HepG2 (cell line): ENCODE results near the gene CIB1. TPM values are rescaled to one million over a fixed set of nuclear protein-coding genes. Genes with fewer than 3 reads are reported as not detected.

Experiments
- ATF1 ChIP-seq: IDR thresholded peaks from 2 replicates; pipeline ENCODE4 v1.6.1; 2016; ENCODE audit warnings: mild to moderate bottlenecking, control low read depth
- HNF1A ChIP-seq, 2 experiments: sonication (generic) in 1 of 2; formaldehyde crosslinking in 1 of 2; IDR thresholded peaks; 2 replicates each; pipeline versions ENCODE4 v1.4.0 to v1.6.1; 2016 to 2020; ENCODE audit warnings: borderline replicate concordance in 1 of 2, low read depth in 1 of 2, mild to moderate bottlenecking in 1 of 2, missing genetic modification reagents in 1 of 2
- IRF1 ChIP-seq: sonication (generic); formaldehyde crosslinking; IDR thresholded peaks from 2 replicates; pipeline ENCODE4 v1.4.0; 2020; ENCODE audit warnings: low read depth, mild to moderate bottlenecking, missing genetic modification reagents
- NONO ChIP-seq, 2 experiments: fragments of 450-650 bp in 1 of 2; sonication (generic) in 1 of 2; formaldehyde crosslinking in 1 of 2; IDR thresholded peaks in 1 of 2; conservative IDR thresholded peaks in 1 of 2; 2 replicates each; pipeline versions ENCODE4 v1.6.1 to v1.8.0; 2017 to 2022; ENCODE audit warnings: mild to moderate bottlenecking in 1 of 2, missing genetic modification reagents in 1 of 2, moderate library complexity in 1 of 2
- NR2F1 ChIP-seq, 2 experiments: fragments of 450-650 bp in 1 of 2; formaldehyde crosslinking in 1 of 2; IDR thresholded peaks; 2 replicates each; pipeline versions ENCODE4 v1.5.0 to v1.6.1; 2016 to 2020; ENCODE audit warnings: mild to moderate bottlenecking in 1 of 2, missing compliant biosample characterization in 1 of 2, missing genetic modification reagents in 1 of 2, moderate library complexity in 1 of 2
- POLR2AphosphoS5 ChIP-seq: IDR thresholded peaks from 2 replicates; pipeline ENCODE4 v1.6.1; 2012; ENCODE audit warnings: low read depth, low read length
- RFX5 ChIP-seq: IDR thresholded peaks from 2 replicates; pipeline ENCODE4 v1.6.1; 2011; ENCODE audit warnings: low read depth, low read length, improper control_type of control experiment
- TBX3 ChIP-seq: fragments of 450-650 bp; IDR thresholded peaks from 2 replicates; pipeline ENCODE4 v1.6.1; 2017; ENCODE audit warnings: antibody characterized with exemption, mild to moderate bottlenecking, inconsistent platforms, borderline replicate concordance
- ZFP36L2 ChIP-seq: sonication (generic); formaldehyde crosslinking; IDR thresholded peaks from 2 replicates; pipeline ENCODE4 v1.4.0; 2020; ENCODE audit warnings: missing genetic modification reagents
- ZFP91 ChIP-seq: sonication (generic); formaldehyde crosslinking; IDR thresholded peaks from 2 replicates; pipeline ENCODE4 v1.9.0; 2022; ENCODE audit warnings: missing genetic modification reagents, mild to moderate bottlenecking, borderline replicate concordance
- ZMAT3 ChIP-seq: sonication (generic); formaldehyde crosslinking; conservative IDR thresholded peaks from 2 replicates; pipeline ENCODE4 v1.7.0; 2021; ENCODE audit warnings: missing genetic modification reagents
- ZNF510 ChIP-seq: sonication (generic); formaldehyde crosslinking; IDR thresholded peaks from 2 replicates; pipeline ENCODE4 v1.4.0; 2020; ENCODE audit warnings: low read depth, mild to moderate bottlenecking, missing genetic modification reagents
- ZNF687 ChIP-seq: sonication (generic); formaldehyde crosslinking; IDR thresholded peaks from 2 replicates; pipeline ENCODE4 v1.5.1; 2020; ENCODE audit warnings: mild to moderate bottlenecking, missing genetic modification reagents, moderate library complexity
- polyA plus RNA-seq, 8 experiments: library from polyadenylated mRNA; depleted of rRNA in 3 of 8; stranded (reverse) in 7 of 8; unstranded in 1 of 8; fragments of >200 nt; fragmentation: Illumina TruSeq in 4 of 8; extraction: Trizol in 4 of 8; gene quantifications; 2 replicates each; pipeline versions ENCODE4 v1.2.1 to v1.2.3, GENCODE V29; 2011 to 2016; ENCODE audit warnings: low read depth in 4 of 8, missing spikeins in 1 of 8, mixed read lengths in 1 of 8; ENCODE audit not compliant: insufficient read depth in 1 of 8
- total RNA-seq, 5 experiments: library from RNA; depleted of rRNA; stranded (reverse); fragments of >200 nt; fragmentation: Illumina TruSeq; extraction: Trizol; gene quantifications; 2 replicates each; pipeline ENCODE4 v1.2.3, GENCODE V29; 2016; ENCODE audit warnings: low read depth in 1 of 5

CIB1 gene
- total and polyA plus RNA-seq, 2 of the 13 experiments (the other 11 are each of a cell fraction or from before 2014, with no cell fraction given), result 38.7 to 72.7 TPM

- TF ChIP-seq ZFP91 (CRISPR knock-in tag), result peak; percentile 87; the same call in 1 of the 2 replicates
- 0 out of 2 replicates have a peak, but pooled peaks have one; percentile 36 for TF ChIP-seq ZNF510 (CRISPR knock-in tag)
- no peak for TF ChIP-seq HNF1A (IDR thresholded peaks at IDR 0.05; ENCODE audit: low read depth)
- TF ChIP-seq HNF1A (CRISPR knock-in tag; IDR thresholded peaks at IDR 0.05; ENCODE audit: borderline replicate concordance), result peak; percentile 32; the same call in 1 of the 2 replicates
- TF ChIP-seq ZNF687 (CRISPR knock-in tag), result peak; percentile 88
- TF ChIP-seq ATF1 (CRISPR knock-in tag), result no peak
- TF ChIP-seq IRF1 (CRISPR knock-in tag), result 0 out of 2 replicates have a peak, but pooled peaks have one; percentile 24
- 0 out of 2 replicates have a peak, but pooled peaks have one; percentile 18 for TF ChIP-seq ZFP36L2
- TF ChIP-seq POLR2AphosphoS5, result 0 out of 2 replicates have a peak, but pooled peaks have one; percentile 40
- peak; percentile 65 for TF ChIP-seq ZMAT3 (CRISPR knock-in tag)
- TF ChIP-seq NR2F1 (CRISPR knock-in tag; IDR thresholded peaks at IDR 0.05), result 0 out of 4 replicates have a peak, but pooled peaks of 1 of the 2 experiments have one; percentile 8
- no peak for TF ChIP-seq NONO (IDR thresholded peaks at IDR 0.05)
- TF ChIP-seq NONO (CRISPR knock-in tag; conservative IDR thresholded peaks at IDR 0.05), result peak; percentile 20; the same call in 1 of the 2 replicates
- TF ChIP-seq RFX5, result no peak
- no peak for TF ChIP-seq TBX3
Observed at GRCh38 chr15:90233387-90234095, at the start of gene CIB1 (continued).
